ENCODE measurements around the gene BRINP2. TPM values are rescaled to one million over a fixed set of nuclear protein-coding genes. Genes with fewer than 3 reads are reported as not detected.

BRINP2 gene
- total and polyA plus RNA-seq, 11 donors = 0.11 to 1.2 (median 0.19) TPM

- no peak overlapping the region for H3K4me3 ChIP-seq
- WGBS, 4 donors = 83 to 92% (median 89%) methylated on average over 3 to 10 of the region's 10 CpGs
Measured at GRCh38 chr1:177278626-177279390, 108.0 kb downstream of the BRINP2 start.

DNA sequence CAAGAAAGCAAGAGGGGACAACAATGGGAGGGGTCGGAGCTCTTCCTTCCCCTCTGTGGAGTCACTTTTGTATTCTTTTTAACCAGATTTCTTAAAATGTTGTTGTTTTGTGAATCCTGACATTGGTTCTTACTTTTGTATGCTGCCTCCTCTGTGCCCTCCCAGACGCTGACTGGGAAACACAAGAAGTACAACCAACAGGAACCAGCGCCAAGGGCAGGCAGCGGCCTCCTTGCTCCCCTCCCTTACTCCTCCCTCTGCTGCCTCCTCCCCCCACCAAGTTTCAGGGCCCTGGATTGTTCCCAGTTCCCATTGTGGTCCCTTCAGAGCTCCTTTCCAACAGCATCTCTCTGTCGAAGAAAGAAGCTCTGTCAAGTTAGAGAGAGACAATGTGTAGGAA is 111.1 kb downstream of the BRINP2 start:
- no peaks in the 10 kb centered on the region for H3K36me3 ChIP-seq
- no peak overlapping the region for H3K4me3 ChIP-seq
- no peak overlapping the region for H3K27ac ChIP-seq
- H3K9me3 ChIP-seq = no peaks in the 10 kb centered on the region
- H3K4me1 ChIP-seq = no peaks in the 10 kb centered on the region
- ATAC-seq = no peak
- DNase-seq = no peak
- intact Hi-C loops (cut with DNase I) = no loop called here
- WGBS, 4 donors = 77 to 88% (median 85%) methylated on average over 5 of the region's 5 CpGs
- H3K27me3 ChIP-seq = no peaks in the 10 kb centered on the region
- TF ChIP-seq CTCF (IDR thresholded peaks at IDR 0.05) (no peak), POLR2A (IDR thresholded peaks at IDR 0.05) (no peak)

More at GRCh38 chr1:177278626-177279390, 108.0 kb downstream of the BRINP2 start:
- intact Hi-C loops (cut with DNase I) = no loop called here
- TF ChIP-seq POLR2A (IDR thresholded peaks at IDR 0.05) (no peak), CTCF (IDR thresholded peaks at IDR 0.05) (no peak)
- H3K27me3 ChIP-seq = no peaks in the 10 kb centered on the region
- no peaks in the 10 kb centered on the region for H3K36me3 ChIP-seq
- no peak overlapping the region for H3K27ac ChIP-seq
- DNase-seq = peak in 1 of 5 donors; percentile 40
- peak in 2 of 4 donors; percentile 39 to 55 for ATAC-seq
- H3K9me3 ChIP-seq = no peaks in the 10 kb centered on the region
- peaks cover 0 to 22% (median 10%) of the 10 kb centered on the region in 12 donors for H3K4me1 ChIP-seq

- Histone ChIP-seq H3K4me1 (no peaks in the 10 kb centered on the region), H3K27me3 (no peaks in the 10 kb centered on the region), H3K27ac (no peak overlapping the region), H3K4me3 (no peak overlapping the region), H3K36me3 (no peaks in the 10 kb centered on the region), H3K9me3 (no peaks in the 10 kb centered on the region)
- no peak for TF ChIP-seq CTCF (IDR thresholded peaks at IDR 0.05)
- TF ChIP-seq POLR2A (IDR thresholded peaks at IDR 0.05) = no peak
- DNase-seq = no peak
- no peak for ATAC-seq
- 60 to 80% (median 69%) methylated on average over 1 of the region's 1 CpG for WGBS, 4 donors
- intact Hi-C loops (cut with DNase I) = no loop called here
Measured at GRCh38 chr1:177282976-177283375, 112.2 kb downstream of the BRINP2 start.

DNA sequence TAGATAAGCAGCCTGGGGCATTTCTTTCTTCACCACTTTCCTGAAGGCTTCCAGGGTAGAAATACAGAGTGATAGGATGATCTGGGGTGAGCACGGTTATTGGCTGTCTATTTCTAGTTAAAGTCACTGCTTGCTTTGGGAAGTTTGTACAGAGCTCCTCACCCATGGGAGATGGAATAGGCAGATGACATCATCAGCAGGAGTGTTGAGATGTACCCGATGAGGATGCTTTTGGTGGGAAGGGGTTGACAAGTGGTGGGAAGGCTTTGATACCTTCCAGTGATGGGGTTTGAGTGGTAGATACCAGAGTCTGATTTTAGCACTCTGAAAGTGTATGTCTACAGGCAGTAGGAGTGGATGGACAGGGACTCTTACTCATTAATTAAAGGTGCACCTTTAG is 112.6 kb downstream of the BRINP2 start:
- TF ChIP-seq CTCF (IDR thresholded peaks at IDR 0.05) (no peak), POLR2A (IDR thresholded peaks at IDR 0.05) (no peak)
- no peaks in the 10 kb centered on the region for H3K36me3 ChIP-seq
- H3K4me1 ChIP-seq = no peaks in the 10 kb centered on the region
- H3K27me3 ChIP-seq = no peaks in the 10 kb centered on the region
- WGBS, 4 donors = 58 to 69% (median 61%) methylated on average over 2 of the region's 2 CpGs
- H3K9me3 ChIP-seq = no peaks in the 10 kb centered on the region
- H3K27ac ChIP-seq = no peak overlapping the region
- intact Hi-C loops (cut with DNase I) = no loop called here
- ATAC-seq = no peak
- H3K4me3 ChIP-seq = no peak overlapping the region
- no peak for DNase-seq

Measured in heart left ventricle (tissue), 16 donors.